ENCODE results near the gene ITPR1.

The ITPR1 gene

DNA sequence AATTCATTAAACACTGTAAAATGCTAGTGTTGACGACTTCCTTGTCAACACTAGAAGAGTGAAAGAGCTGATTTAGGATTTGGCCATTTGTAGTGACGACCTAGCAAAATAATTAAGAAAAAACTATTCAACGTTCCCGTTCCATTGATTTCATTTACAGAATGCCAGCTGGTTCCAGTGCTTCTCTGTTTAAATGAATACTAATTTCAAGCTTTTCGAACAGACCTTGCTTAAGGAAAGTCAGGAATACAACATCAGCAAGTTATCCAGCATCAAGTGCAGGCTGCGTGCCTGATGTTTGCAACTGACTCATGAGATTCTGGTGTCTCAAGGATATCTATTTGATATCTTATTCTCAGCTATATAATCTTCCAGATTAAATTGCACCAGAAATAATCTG lies 387.7 kb downstream of the ITPR1 start:
- DNase-seq: no peak

DNA sequence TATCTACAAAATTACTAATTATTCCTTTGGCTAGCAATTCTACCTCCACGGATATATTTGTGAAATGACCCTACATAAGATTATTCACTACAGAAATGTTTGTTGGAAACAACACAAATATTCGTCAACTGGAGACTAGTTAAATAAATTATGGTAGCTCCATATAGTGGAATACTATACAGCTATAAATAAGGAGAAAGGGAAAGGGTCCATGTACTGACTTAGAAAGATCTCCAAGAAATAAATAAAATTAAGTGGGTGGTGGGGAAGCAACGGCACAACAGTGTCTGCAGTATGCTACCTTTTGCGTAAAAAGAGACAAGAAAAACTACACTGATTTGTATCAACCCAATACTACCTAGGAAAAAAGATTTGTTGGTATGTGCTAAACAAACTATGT lies 389.4 kb downstream of the ITPR1 start:
- DNase-seq: no peak

DNA sequence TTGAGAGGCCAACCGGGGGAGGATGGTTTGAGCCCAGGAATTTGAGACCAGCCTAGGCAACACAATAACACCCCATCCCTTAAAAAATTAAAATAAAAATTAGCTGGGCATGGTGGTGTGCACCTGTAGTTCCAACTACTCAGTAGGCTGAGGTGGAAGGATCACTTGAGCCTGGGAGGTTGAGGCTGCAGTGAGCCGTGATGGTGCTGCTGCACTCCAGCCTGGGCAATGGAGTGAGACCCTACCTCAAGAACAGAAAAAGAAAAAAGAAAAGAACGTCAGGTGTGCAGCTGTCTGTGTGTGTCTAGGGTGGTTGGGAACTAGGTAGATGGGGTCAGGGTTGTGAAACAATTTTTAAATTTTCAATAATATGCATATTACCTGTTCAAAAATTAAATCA lies 389.9 kb downstream of the ITPR1 start:
- DNase-seq: no peak

DNA sequence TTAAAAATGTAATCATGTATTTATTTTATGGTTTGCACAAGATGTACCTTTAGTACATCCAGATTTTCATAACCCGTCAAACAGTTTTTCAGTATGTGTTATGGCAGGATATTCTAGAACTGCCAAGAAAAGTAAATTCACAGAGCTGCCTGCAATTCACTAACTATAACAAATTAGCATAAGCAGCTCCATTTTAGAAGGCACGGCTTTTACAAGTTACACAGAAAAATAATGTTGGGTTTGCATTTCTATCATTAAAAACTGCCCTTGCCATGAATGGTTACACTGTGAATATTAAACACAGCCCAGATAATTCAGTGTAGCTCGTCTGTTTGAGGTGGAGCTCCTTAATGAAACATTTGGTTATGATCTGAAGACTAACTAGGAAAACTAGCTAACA lies 391.7 kb downstream of the ITPR1 start:
- DNase-seq: no peak

DNA sequence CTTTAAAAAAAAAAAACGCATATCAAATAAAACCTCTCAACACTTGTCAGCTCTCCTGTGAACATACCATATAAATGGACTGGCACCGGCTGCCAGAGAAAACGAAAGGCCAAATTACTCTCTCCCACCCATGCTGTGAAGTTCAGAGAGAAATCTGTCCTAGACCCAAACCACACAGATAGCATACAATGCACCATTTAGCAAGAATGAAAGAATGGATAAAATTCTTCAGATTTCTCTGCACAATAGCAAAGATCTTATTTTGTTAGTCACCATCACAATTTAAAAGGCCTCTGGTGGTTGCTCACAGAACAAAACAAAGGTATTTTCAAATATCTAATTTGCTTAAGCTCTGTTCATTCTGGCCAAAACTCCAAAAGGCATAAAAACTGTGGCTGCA lies 392.2 kb downstream of the ITPR1 start:
- no peak for DNase-seq

DNA sequence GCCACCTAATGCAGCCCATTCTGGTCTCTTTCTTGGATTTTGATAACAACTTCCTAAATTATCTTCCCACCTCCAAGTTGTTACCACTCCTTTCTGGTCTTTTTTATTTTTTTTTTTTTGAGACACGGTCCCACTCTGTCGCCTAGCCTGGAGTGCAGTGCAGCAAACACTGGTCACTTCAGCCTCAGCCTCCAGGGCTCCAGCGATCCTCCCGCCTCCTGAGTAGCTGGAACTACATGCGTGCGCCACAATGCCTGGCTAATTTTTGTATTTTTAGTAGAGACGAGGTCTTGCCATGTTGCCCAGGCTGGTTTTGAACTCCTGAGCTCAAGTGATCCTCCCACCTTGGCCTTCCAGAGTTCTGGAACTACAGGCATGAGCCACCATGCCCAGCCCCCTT lies 393.3 kb downstream of the ITPR1 start:
- DNase-seq: no peak

DNA sequence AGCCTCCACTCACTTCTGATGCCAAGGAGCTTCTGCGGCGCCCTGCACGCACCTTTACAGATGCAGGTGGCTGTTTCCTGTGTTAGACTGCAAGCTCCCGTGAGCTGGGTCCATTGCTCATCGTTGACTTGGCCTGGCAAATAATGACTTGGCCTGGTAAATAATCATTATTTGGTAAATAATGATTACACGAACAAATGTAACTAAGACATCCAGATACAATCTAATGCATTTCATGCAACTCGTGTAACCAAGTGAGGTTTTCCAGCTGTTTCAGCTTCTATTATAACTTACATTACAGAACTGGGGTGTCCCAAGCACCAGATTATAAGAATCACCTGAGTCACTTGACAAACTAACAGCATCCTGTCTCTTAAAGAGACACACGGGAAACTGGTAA lies 394.0 kb downstream of the ITPR1 start:
- DNase-seq: no peak

DNA sequence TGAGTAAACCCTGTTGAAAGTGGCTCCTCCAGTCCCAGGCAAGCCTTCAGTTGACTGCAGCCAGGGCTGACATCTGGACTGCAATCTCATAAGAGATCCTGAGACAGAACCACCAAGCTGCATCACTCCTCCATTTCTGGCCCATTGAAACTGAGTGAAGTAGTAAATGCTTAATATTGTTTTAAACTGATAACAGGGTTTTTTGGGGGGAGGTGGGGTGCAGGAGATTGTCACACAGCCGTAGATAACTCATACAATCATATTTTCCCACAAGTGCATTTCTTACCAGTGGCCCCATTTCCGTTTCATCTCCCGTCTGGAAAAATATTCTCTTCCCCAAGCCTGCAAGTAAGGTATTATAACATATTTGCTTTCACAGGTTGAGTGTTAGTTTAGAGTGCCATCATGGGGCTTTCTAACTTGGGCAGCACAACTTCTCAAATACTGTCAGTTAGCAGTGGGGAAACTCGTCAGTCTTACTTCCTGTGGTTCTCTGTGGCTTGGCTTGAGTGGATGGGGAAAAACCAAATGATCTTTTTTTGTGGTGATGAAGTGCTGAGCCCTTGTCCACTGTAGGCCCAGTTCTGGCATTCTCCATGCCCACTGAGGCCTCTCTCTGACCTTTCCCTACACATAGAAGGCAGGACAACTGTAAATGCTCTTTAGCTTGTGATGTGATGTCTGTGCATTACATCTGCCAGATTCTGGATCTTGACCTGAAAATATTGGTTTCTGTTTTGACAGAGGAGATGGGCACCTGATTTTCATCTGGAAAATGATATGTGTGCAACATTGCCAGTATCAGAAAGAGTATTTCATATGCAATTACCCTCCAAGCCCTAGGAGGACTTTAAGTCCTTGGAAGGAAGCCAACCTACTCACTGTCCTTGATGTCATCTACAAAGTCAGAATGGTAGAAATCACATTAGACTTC lies 396.0 kb downstream of the ITPR1 start:
- DNase-seq: no peak

DNA sequence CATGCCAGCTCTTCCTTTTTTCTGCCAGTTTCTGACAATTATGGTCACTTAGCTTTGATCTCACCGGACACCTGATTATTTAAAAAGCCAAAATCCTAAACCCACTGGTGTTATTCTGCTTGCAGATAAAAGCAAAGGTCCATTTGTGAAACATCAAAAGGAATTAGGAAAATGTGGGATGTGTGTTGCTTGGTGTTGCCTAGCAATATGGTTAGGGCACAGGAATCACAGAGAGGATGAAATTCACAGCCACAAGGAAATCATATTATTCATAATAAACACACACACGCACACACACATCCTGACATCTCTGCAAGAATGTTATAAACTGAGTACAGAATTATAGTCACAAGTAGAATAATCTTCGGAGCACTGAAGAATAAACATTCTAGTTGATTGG lies 396.7 kb downstream of the ITPR1 start:
- no peak for DNase-seq

DNA sequence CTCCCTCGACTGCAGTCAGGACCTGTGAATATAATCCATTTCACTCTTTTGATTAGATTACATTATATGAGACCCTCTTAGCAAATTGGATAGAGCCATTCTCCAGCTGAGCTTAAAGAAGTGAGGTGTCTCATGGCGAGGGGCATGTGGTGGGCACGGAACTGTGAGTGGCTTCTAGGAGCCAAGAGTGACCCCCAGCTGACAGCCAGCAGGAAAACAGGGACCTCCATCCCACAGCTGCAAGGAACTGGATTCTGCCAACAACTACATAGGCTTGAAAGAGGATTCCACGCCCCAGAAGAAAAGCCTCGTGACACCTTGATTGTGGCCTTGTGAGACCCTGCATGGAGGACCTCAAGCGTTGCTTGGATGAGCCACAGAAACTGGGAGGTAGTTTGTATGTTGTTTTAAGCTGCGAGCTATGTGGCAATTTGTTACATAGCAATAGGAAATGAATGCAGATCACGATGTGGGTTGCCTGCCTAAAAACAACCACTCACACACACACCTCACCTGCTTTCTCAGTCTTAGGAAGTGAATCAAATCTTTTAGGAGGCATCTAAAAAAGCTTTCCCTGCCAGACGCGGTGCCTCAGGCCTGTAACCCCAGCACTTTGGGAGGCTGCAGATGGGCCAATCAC lies 401.9 kb downstream of the ITPR1 start:
- DNase-seq: no peak

DNA sequence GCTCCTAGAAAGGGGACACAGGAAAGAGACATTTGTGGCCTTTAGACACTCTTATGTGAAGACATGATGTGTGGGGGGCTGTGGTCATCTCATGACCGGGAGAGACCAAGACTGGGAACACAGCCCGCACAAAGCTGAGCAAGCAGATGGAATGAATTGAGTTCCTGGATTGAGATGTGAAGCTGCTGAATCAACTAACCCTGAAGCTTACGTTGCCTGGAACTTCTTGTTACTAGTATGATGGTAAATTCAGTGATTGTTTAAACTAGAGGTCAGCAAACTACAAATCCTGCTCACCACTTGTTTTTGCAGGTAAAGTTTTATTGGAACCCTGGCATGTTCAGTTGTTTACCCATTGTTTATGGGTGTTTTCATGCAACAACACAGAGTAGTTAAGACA lies 402.7 kb downstream of the ITPR1 start:
- DNase-seq: no peak

Data from stimulated activated CD4-positive, alpha-beta T cell treated with anti-CD3 and anti-CD28 coated beads, Interleukin-15, amount 100 ng/mL, for 24 hours (primary cell).